NCI-H460 (cell line): ENCODE results near the gene CCL20. TPM values are rescaled to one million over a fixed set of nuclear protein-coding genes. Genes with fewer than 3 reads are reported as not detected.

Source experiments
- DNase-seq: peaks from one replicate; pipeline ENCODE4 v3.0.0-alpha.2; 2016; ENCODE audit warnings: low read depth; ENCODE audit errors: extremely low read depth
- total RNA-seq: library from RNA; depleted of rRNA; stranded (reverse); fragments of >200 nt; shearing (Covaris generic); gene quantifications from 2 replicates; pipeline ENCODE4 v1.2.3, GENCODE V29; 2014

CCL20 gene
- total RNA-seq, 1 experiment from 2014 or later = 10.8 TPM

GRCh38 chr2:227828477-227828912 lies 14.9 kb downstream of the CCL20 start:
- DNase-seq = no peak

GRCh38 chr2:227829337-227829736 lies 15.7 kb downstream of the CCL20 start:
- DNase-seq = no peak

- DNase-seq = no peak
These were observed 20.8 kb downstream of the CCL20 start for GRCh38 chr2:227834423-227834822.

- no peak for DNase-seq
These were observed 21.4 kb downstream of the CCL20 start for GRCh38 chr2:227834916-227835650.

- peak; percentile 68 for DNase-seq
These were observed 25.9 kb downstream of the CCL20 start for GRCh38 chr2:227839339-227840129.

- DNase-seq = no peak
These were observed 33.2 kb downstream of the CCL20 start for GRCh38 chr2:227846831-227847230.

- no peak for DNase-seq
These were observed 34.5 kb downstream of the CCL20 start for GRCh38 chr2:227848146-227848545.

GRCh38 chr2:227848586-227848985 lies 34.9 kb downstream of the CCL20 start:
- DNase-seq = no peak

GRCh38 chr2:227849906-227850305 lies 36.3 kb downstream of the CCL20 start:
- no peak for DNase-seq

GRCh38 chr2:227853204-227853629 lies 39.6 kb downstream of the CCL20 start:
- no peak for DNase-seq

GRCh38 chr2:227853765-227854271 lies 40.2 kb downstream of the CCL20 start:
- DNase-seq = no peak

GRCh38 chr2:227855440-227855839 lies 41.8 kb downstream of the CCL20 start:
- DNase-seq = no peak

- DNase-seq = no peak
These were observed 43.1 kb downstream of the CCL20 start for GRCh38 chr2:227856697-227857096.

GRCh38 chr2:227860221-227860641 lies 46.6 kb downstream of the CCL20 start:
- DNase-seq = no peak

GRCh38 chr2:227861011-227861410 lies 47.4 kb downstream of the CCL20 start:
- DNase-seq = no peak

GRCh38 chr2:227862227-227862740 lies 48.6 kb downstream of the CCL20 start:
- DNase-seq = peak; percentile 84

GRCh38 chr2:227862741-227863588 lies 49.3 kb downstream of the CCL20 start:
- DNase-seq = peak; percentile 97

- DNase-seq = no peak
These were observed 50.6 kb downstream of the CCL20 start for GRCh38 chr2:227864161-227864756.

GRCh38 chr2:227865291-227865690 lies 51.6 kb downstream of the CCL20 start:
- no peak for DNase-seq
